Measurements from ENCODE around the gene USP31. TPM values are rescaled to one million over a fixed set of nuclear protein-coding genes. Genes with fewer than 3 reads are reported as not detected.

Gene USP31
- total RNA-seq (10 to 100 TPM; 73.1 to 73.6 TPM), polyA plus RNA-seq (ENCODE audit: insufficient read depth, low read depth, low replicate concordance) (23.3 TPM)
- long read RNA-seq, donor 1, full-length matches to known transcripts = 4 of 4 reads
- long read RNA-seq, donor 1, partial matches to known transcripts = 0 of 4 reads
- long read RNA-seq, donor 1, other reads (novel, unspliced or antisense) = 0 of 4 reads
- long read RNA-seq, donor 2, full-length matches to known transcripts = 1 of 1 reads
- long read RNA-seq, donor 2, partial matches to known transcripts = 0 of 1 reads
- long read RNA-seq, donor 2, other reads (novel, unspliced or antisense) = 0 of 1 reads

GRCh38 chr16:23149267-23149992 is at the start of gene USP31:
Gene USP31 (minus strand): TSS chr16:23149452. CDS start chr16:23149270, 182 bp downstream.
- intact Hi-C loops (cut with DNase I; ENCODE audit: low total_unique reads) = no loop called here
- no peak for TF ChIP-seq CTCF (IDR thresholded peaks at IDR 0.05)
- TF ChIP-seq POLR2A (IDR thresholded peaks at IDR 0.05) = no peak
- H3K4me3 ChIP-seq = peak within 1 kb of the TSS; percentile 73 to 77
- 1 to 2% methylated on average over 9 to 42 of the region's 75 CpGs for WGBS, 2 donors
- H3K27me3 ChIP-seq = no peaks in the 10 kb centered on the region
- H3K9me3 ChIP-seq = no peaks in the 10 kb centered on the region
- no peaks in the 10 kb centered on the region for H3K36me3 ChIP-seq (ENCODE audit: low read depth, missing control alignments)
- H3K27ac ChIP-seq = peak within 1 kb of the TSS; percentile 82 to 86
- peaks cover 19% of the 10 kb centered on the region for H3K4me1 ChIP-seq
- peak; percentile 97 for DNase-seq

- H3K9me3 ChIP-seq = no peaks in the 10 kb centered on the region
- TF ChIP-seq POLR2A (IDR thresholded peaks at IDR 0.05) (no peak), CTCF (IDR thresholded peaks at IDR 0.05) (no peak)
- no peaks in the 10 kb centered on the region for H3K27me3 ChIP-seq
- H3K4me1 ChIP-seq = no peaks in the 10 kb centered on the region
- intact Hi-C loops (cut with DNase I; ENCODE audit: low total_unique reads) = no loop called here
- H3K27ac ChIP-seq = no peak overlapping the region
- no peak for DNase-seq
- no peaks in the 10 kb centered on the region for H3K36me3 ChIP-seq (ENCODE audit: low read depth, missing control alignments)
- 42 to 59% methylated on average over 5 of the region's 5 CpGs for WGBS, 2 donors
- no peak overlapping the region for H3K4me3 ChIP-seq
Measured at GRCh38 chr16:23196539-23196938, 47.3 kb upstream of the USP31 start.

GRCh38 chr16:23195366-23195978 is 46.2 kb upstream of the USP31 start:
- TF ChIP-seq POLR2A (IDR thresholded peaks at IDR 0.05) (no peak), CTCF (IDR thresholded peaks at IDR 0.05) (no peak)
- intact Hi-C loops (cut with DNase I; ENCODE audit: low total_unique reads) = no loop called here
- H3K4me1 ChIP-seq = no peaks in the 10 kb centered on the region
- no peak for DNase-seq
- H3K27me3 ChIP-seq = no peaks in the 10 kb centered on the region
- no peak overlapping the region for H3K4me3 ChIP-seq
- no peak overlapping the region for H3K27ac ChIP-seq
- no peaks in the 10 kb centered on the region for H3K36me3 ChIP-seq (ENCODE audit: low read depth, missing control alignments)
- WGBS, 2 donors = 65 to 70% methylated on average over 3 of the region's 3 CpGs
- H3K9me3 ChIP-seq = no peaks in the 10 kb centered on the region

- Histone ChIP-seq H3K27ac (no peak overlapping the region), H3K4me3 (no peak overlapping the region), H3K9me3 (no peaks in the 10 kb centered on the region), H3K27me3 (no peaks in the 10 kb centered on the region), H3K4me1 (no peaks in the 10 kb centered on the region), H3K36me3 (ENCODE audit: low read depth, missing control alignments) (no peaks in the 10 kb centered on the region)
- no peak for DNase-seq
- 60 to 75% methylated on average over 9 of the region's 9 CpGs for WGBS, 2 donors
- intact Hi-C loops (cut with DNase I; ENCODE audit: low total_unique reads) = no loop called here
- TF ChIP-seq CTCF (IDR thresholded peaks at IDR 0.05) (no peak), POLR2A (IDR thresholded peaks at IDR 0.05) (no peak)
Measured at GRCh38 chr16:23194497-23195221, 45.4 kb upstream of the USP31 start.
